Esophagus muscularis mucosa (tissue), 4 donors: ENCODE data around the gene TMEM244. TPM values are rescaled to one million over a fixed set of nuclear protein-coding genes. Genes with fewer than 3 reads are reported as not detected.

Source experiments
- DNase-seq: peaks from one replicate; pipeline ENCODE4 v3.0.0-alpha.2; 2017; ENCODE audit errors: extremely low spot score
- H3K27ac ChIP-seq, 4 donors: fragments of 200-600 bp; sonication (generic); replicated peaks in 1 of 4; 1 replicate in 3 of 4; 2 replicates in 1 of 4; pipeline ENCODE4 v1.5.1; 2016 to 2019; ENCODE audit warnings: mild to moderate bottlenecking in 1 of 4
- H3K27me3 ChIP-seq, 4 donors: fragments of 200-600 bp; sonication (generic); one replicate each; pipeline versions ENCODE4 v1.5.1 to v1.6.0; 2016 to 2019
- H3K36me3 ChIP-seq, 4 donors: fragments of 200-600 bp; sonication (generic); one replicate each; pipeline ENCODE4 v1.5.1; 2016 to 2019
- H3K4me1 ChIP-seq, 4 donors: fragments of 200-600 bp; sonication (generic); one replicate each; pipeline ENCODE4 v1.5.1; 2016 to 2019
- H3K4me3 ChIP-seq, 4 donors: fragments of 200-600 bp; sonication (generic); 1 replicate in 2 of 4; 2 replicates in 2 of 4; pipeline ENCODE4 v1.5.1; 2016 to 2019; ENCODE audit warnings: mild to moderate bottlenecking in 4 of 4, moderate library complexity in 1 of 4
- H3K9me3 ChIP-seq, 4 donors: fragments of 200-600 bp; sonication (generic); 1 replicate in 3 of 4; 2 replicates in 1 of 4; pipeline ENCODE4 v1.5.1; 2016 to 2019
- CTCF ChIP-seq, 3 experiments: fragments of 200-600 bp in 2 of 3; fragments of 450-650 bp in 1 of 3; sonication (generic) in 2 of 3; IDR thresholded peaks; one replicate each; pipeline ENCODE4 v1.5.1; 2017 to 2019; ENCODE audit warnings: antibody characterized with exemption in 3 of 3, mild to moderate bottlenecking in 2 of 3, moderate library complexity in 1 of 3
- EP300 ChIP-seq: sonication (generic); formaldehyde crosslinking; IDR thresholded peaks from one replicate; pipeline ENCODE4 v1.6.1; 2017; ENCODE audit warnings: antibody characterized with exemption
- POLR2A ChIP-seq: fragments of 450-650 bp; IDR thresholded peaks from one replicate; pipeline ENCODE4 v1.6.1; 2017; ENCODE audit warnings: antibody characterized with exemption, moderate library complexity, mild to moderate bottlenecking, low read depth
- POLR2AphosphoS5 ChIP-seq, 2 donors: sonication (generic); formaldehyde crosslinking; IDR thresholded peaks; one replicate each; pipeline ENCODE4 v1.6.1; 2017; ENCODE audit warnings: antibody characterized with exemption in 2 of 2
- WGBS: methylation state at CpG from one replicate; pipeline ENCODE4 v1.1.5; 2018; 5-methylcytosine and 5-hydroxymethylcytosine counted together
- intact Hi-C: fragments of 100-400 bp; cut with DNase I; formaldehyde crosslinking; loops from one replicate; pipeline ENCODE4 v1.15.1; 2023
- total RNA-seq, 4 donors: library from RNA; depleted of rRNA; stranded (reverse); fragments of >200 nt; gene quantifications; one replicate each; pipeline versions ENCODE4 v1.1.0 to v1.2.1, GENCODE V29; 2016

The TMEM244 gene
- total RNA-seq, 4 donors from 2014 or later, result not detected

GRCh38 chr6:129792049-129792448 lies 69.1 kb downstream of the TMEM244 start:
- no peak overlapping the region for H3K4me3 ChIP-seq
- intact Hi-C loops, result no loop called here
- WGBS, result 28% methylated on average over 4 of the region's 4 CpGs
- H3K36me3 ChIP-seq, result no peaks in the 10 kb centered on the region
- DNase-seq, result no peak
- no peaks in the 10 kb centered on the region for H3K4me1 ChIP-seq
- H3K27ac ChIP-seq, result no peak overlapping the region
- H3K9me3 ChIP-seq, result no peaks in the 10 kb centered on the region
- no peaks in the 10 kb centered on the region for H3K27me3 ChIP-seq
- TF ChIP-seq POLR2AphosphoS5 (IDR thresholded peaks at IDR 0.05) (no peak), POLR2A (no peak), EP300 (no peak), CTCF (IDR thresholded peaks at IDR 0.05) (no peak)

- Histone ChIP-seq H3K4me3 (no peak overlapping the region), H3K36me3 (no peaks in the 10 kb centered on the region), H3K27me3 (no peaks in the 10 kb centered on the region), H3K9me3 (no peaks in the 10 kb centered on the region), H3K4me1 (no peaks in the 10 kb centered on the region), H3K27ac (no peak overlapping the region)
- DNase-seq, result no peak
- intact Hi-C loops, result no loop called here
- TF ChIP-seq EP300, result no peak
- no peak for TF ChIP-seq POLR2A
- TF ChIP-seq POLR2AphosphoS5 (IDR thresholded peaks at IDR 0.05), result no peak
- no peak for TF ChIP-seq CTCF (IDR thresholded peaks at IDR 0.05)
- 93% methylated on average over 1 of the region's 1 CpG for WGBS
These were observed 70.3 kb downstream of the TMEM244 start for GRCh38 chr6:129790785-129791184.

- TF ChIP-seq CTCF (IDR thresholded peaks at IDR 0.05) (no peak), EP300 (no peak), POLR2AphosphoS5 (IDR thresholded peaks at IDR 0.05) (no peak), POLR2A (no peak)
- H3K27me3 ChIP-seq, result no peaks in the 10 kb centered on the region
- H3K4me3 ChIP-seq, result no peak overlapping the region
- H3K36me3 ChIP-seq, result no peaks in the 10 kb centered on the region
- no peak for DNase-seq
- H3K9me3 ChIP-seq, result no peaks in the 10 kb centered on the region
- intact Hi-C loops, result no loop called here
- H3K4me1 ChIP-seq, result no peaks in the 10 kb centered on the region
- H3K27ac ChIP-seq, result no peak overlapping the region
These were observed 71.1 kb downstream of the TMEM244 start for GRCh38 chr6:129789974-129790373.

GRCh38 chr6:129787816-129788215 lies 73.3 kb downstream of the TMEM244 start:
- Histone ChIP-seq H3K4me1 (no peaks in the 10 kb centered on the region), H3K27ac (no peak overlapping the region), H3K36me3 (no peaks in the 10 kb centered on the region), H3K4me3 (no peak overlapping the region), H3K27me3 (no peaks in the 10 kb centered on the region), H3K9me3 (no peaks in the 10 kb centered on the region)
- 98% methylated on average over 2 of the region's 2 CpGs for WGBS
- DNase-seq, result no peak
- no peak for TF ChIP-seq CTCF (IDR thresholded peaks at IDR 0.05)
- intact Hi-C loops, result no loop called here

GRCh38 chr6:129786548-129786947 lies 74.6 kb downstream of the TMEM244 start:
- intact Hi-C loops, result no loop called here
- Histone ChIP-seq H3K9me3 (no peaks in the 10 kb centered on the region), H3K4me1 (no peaks in the 10 kb centered on the region), H3K27me3 (no peaks in the 10 kb centered on the region), H3K4me3 (no peak overlapping the region), H3K27ac (no peak overlapping the region), H3K36me3 (no peaks in the 10 kb centered on the region)
- WGBS, result 90% methylated on average over 3 of the region's 3 CpGs
- TF ChIP-seq CTCF (IDR thresholded peaks at IDR 0.05) (no peak), POLR2AphosphoS5 (IDR thresholded peaks at IDR 0.05) (no peak), POLR2A (no peak), EP300 (no peak)
- no peak for DNase-seq
